Epithelial cell of proximal tubule (primary cell): ENCODE data around the gene PTPRD. TPM values are rescaled to one million over a fixed set of nuclear protein-coding genes. Genes with fewer than 3 reads are reported as not detected.

ENCODE experiments used
- DNase-seq: peaks from one replicate; pipeline ENCODE4 v3.0.0-alpha.2; 2011; ENCODE audit warnings: low read depth
- H3K4me3 ChIP-seq: 2 replicates; pipeline ENCODE4 v1.5.1; 2011; ENCODE audit warnings: low read depth, mild to moderate bottlenecking, low read length
- CTCF ChIP-seq: conservative IDR thresholded peaks from 2 replicates; pipeline ENCODE4 v1.5.1; 2012; ENCODE audit warnings: low read depth, mild to moderate bottlenecking, low read length
- total RNA-seq: library from RNA; depleted of rRNA; stranded (reverse); fragments of >200 nt; gene quantifications from 2 replicates; pipeline ENCODE4 v1.2.3, GENCODE V29; 2015

Gene PTPRD
- total RNA-seq, 1 donor from 2014 or later, result 3.2 TPM

- no peak for DNase-seq
- H3K4me3 ChIP-seq, result no peak overlapping the region
- no peak for TF ChIP-seq CTCF
Observed at GRCh38 chr9:9774471-9774870, 838.3 kb downstream of the PTPRD start.

- no peak overlapping the region for H3K4me3 ChIP-seq
- no peak for DNase-seq
- TF ChIP-seq CTCF, result no peak
Observed at GRCh38 chr9:9771314-9771713, 841.5 kb downstream of the PTPRD start.

- TF ChIP-seq CTCF, result no peak
- DNase-seq, result no peak
- no peak overlapping the region for H3K4me3 ChIP-seq
Observed at GRCh38 chr9:9764821-9765220, 848.0 kb downstream of the PTPRD start.

- TF ChIP-seq CTCF, result no peak
- no peak overlapping the region for H3K4me3 ChIP-seq
- peak; percentile 68 for DNase-seq
Observed at GRCh38 chr9:9754186-9754585, 858.6 kb downstream of the PTPRD start.

- no peak for DNase-seq
- no peak for TF ChIP-seq CTCF
- no peak overlapping the region for H3K4me3 ChIP-seq
Observed at GRCh38 chr9:9753266-9753665, 859.5 kb downstream of the PTPRD start.

- peak; percentile 37 for DNase-seq
- no peak overlapping the region for H3K4me3 ChIP-seq
- no peak for TF ChIP-seq CTCF
Observed at GRCh38 chr9:9752722-9753121, 860.1 kb downstream of the PTPRD start.

GRCh38 chr9:9751996-9752395 is 860.8 kb downstream of the PTPRD start:
- no peak for DNase-seq
- no peak overlapping the region for H3K4me3 ChIP-seq
- no peak for TF ChIP-seq CTCF
